Adrenal gland (tissue), 5 donors: ENCODE results near the gene SMC1B.

Experiments used
- CTCF ChIP-seq, 6 experiments: fragments of 450-650 bp in 4 of 6; fragments of 200-600 bp in 2 of 6; sonication (generic) in 1 of 6; IDR thresholded peaks; 1 replicate in 5 of 6; 2 replicates in 1 of 6; pipeline versions ENCODE4 v1.5.1 to v1.8.0; 2016 to 2021; ENCODE audit warnings: antibody characterized with exemption in 6 of 6, mild to moderate bottlenecking in 2 of 6, moderate library complexity in 1 of 6
- POLR2A ChIP-seq, 2 donors: fragments of 450-650 bp; IDR thresholded peaks; one replicate each; pipeline ENCODE4 v1.6.1; 2017; ENCODE audit warnings: antibody characterized with exemption in 2 of 2, mild to moderate bottlenecking in 2 of 2, moderate library complexity in 1 of 2
- donor health status: DM: no; HTN: no; CAD: no.

- TF ChIP-seq CTCF (IDR thresholded peaks at IDR 0.05) (no peak), POLR2A (IDR thresholded peaks at IDR 0.05) (no peak)
These were observed 110.6 kb downstream of the SMC1B start for GRCh38 chr22:45302751-45303150.
